Esophagus squamous epithelium (tissue), 4 donors: ENCODE results near the gene ARGLU1.

Experiments
- POLR2A ChIP-seq, 4 donors: fragments of 450-650 bp; IDR thresholded peaks; one replicate each; pipeline ENCODE4 v1.6.1; 2017; ENCODE audit warnings: antibody characterized with exemption in 4 of 4, mild to moderate bottlenecking in 4 of 4, moderate library complexity in 3 of 4
- TF ChIP-seq, protein P1 (sequence below), 6 experiments: fragments of 450-650 bp in 4 of 6; fragments of 200-600 bp in 2 of 6; sonication (generic) in 2 of 6; IDR thresholded peaks; one replicate each; pipeline ENCODE4 v1.5.1; 2016 to 2019; ENCODE audit warnings: antibody characterized with exemption in 6 of 6, mild to moderate bottlenecking in 4 of 6, moderate library complexity in 4 of 6

- TF ChIP-seq, protein P1, sequence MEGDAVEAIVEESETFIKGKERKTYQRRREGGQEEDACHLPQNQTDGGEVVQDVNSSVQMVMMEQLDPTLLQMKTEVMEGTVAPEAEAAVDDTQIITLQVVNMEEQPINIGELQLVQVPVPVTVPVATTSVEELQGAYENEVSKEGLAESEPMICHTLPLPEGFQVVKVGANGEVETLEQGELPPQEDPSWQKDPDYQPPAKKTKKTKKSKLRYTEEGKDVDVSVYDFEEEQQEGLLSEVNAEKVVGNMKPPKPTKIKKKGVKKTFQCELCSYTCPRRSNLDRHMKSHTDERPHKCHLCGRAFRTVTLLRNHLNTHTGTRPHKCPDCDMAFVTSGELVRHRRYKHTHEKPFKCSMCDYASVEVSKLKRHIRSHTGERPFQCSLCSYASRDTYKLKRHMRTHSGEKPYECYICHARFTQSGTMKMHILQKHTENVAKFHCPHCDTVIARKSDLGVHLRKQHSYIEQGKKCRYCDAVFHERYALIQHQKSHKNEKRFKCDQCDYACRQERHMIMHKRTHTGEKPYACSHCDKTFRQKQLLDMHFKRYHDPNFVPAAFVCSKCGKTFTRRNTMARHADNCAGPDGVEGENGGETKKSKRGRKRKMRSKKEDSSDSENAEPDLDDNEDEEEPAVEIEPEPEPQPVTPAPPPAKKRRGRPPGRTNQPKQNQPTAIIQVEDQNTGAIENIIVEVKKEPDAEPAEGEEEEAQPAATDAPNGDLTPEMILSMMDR (IDR thresholded peaks at IDR 0.05) = no peak
- TF ChIP-seq POLR2A (IDR thresholded peaks at IDR 0.05) = no peak
These were observed 12.2 kb downstream of the ARGLU1 start for GRCh38 chr13:106555631-106556328.
